Measurements from ENCODE around the gene XYLT2.

The XYLT2 gene

GRCh38 chr17:50365649-50366393, 19.9 kb downstream of the XYLT2 start:
- DNase-seq, result no peak

- DNase-seq, result no peak
These were observed 21.5 kb downstream of the XYLT2 start for GRCh38 chr17:50367401-50367800.

GRCh38 chr17:50370052-50370451, 24.1 kb downstream of the XYLT2 start:
- DNase-seq, result no peak

GRCh38 chr17:50371526-50371925, 25.6 kb downstream of the XYLT2 start:
- no peak for DNase-seq

- no peak for DNase-seq
These were observed 26.4 kb downstream of the XYLT2 start for GRCh38 chr17:50372222-50372757.

- DNase-seq, result peak; percentile 86
These were observed 27.0 kb downstream of the XYLT2 start, which contains the start of the genes EME1 and MRPL27 for GRCh38 chr17:50372758-50373556. TSS of gene EME1 (plus strand) at chr17:50373229. CDS start at chr17:50375209, 1,980 bp downstream. TSS of gene MRPL27 (minus strand) at chr17:50373184. CDS start at chr17:50373170, 14 bp downstream.

GRCh38 chr17:50373705-50374104, 27.8 kb downstream of the XYLT2 start:
- DNase-seq, result no peak

- DNase-seq, result no peak
These were observed 30.1 kb downstream of the XYLT2 start for GRCh38 chr17:50375858-50376538.

- no peak for DNase-seq
These were observed 33.6 kb downstream of the XYLT2 start for GRCh38 chr17:50379351-50380132.

GRCh38 chr17:50380369-50381259, 34.7 kb downstream of the XYLT2 start:
- no peak for DNase-seq

- DNase-seq, result no peak
These were observed 35.4 kb downstream of the XYLT2 start for GRCh38 chr17:50381260-50381815.

GRCh38 chr17:50381920-50382319, 36.0 kb downstream of the XYLT2 start:
- no peak for DNase-seq

- DNase-seq, result no peak
These were observed 37.0 kb downstream of the XYLT2 start for GRCh38 chr17:50382931-50383330.

- DNase-seq, result no peak
These were observed 40.6 kb downstream of the XYLT2 start for GRCh38 chr17:50386510-50386909.

- no peak for DNase-seq
These were observed 42.8 kb downstream of the XYLT2 start for GRCh38 chr17:50388728-50389127.

GRCh38 chr17:50389534-50389933, 43.6 kb downstream of the XYLT2 start:
- DNase-seq, result no peak

GRCh38 chr17:50392621-50393020, 46.7 kb downstream of the XYLT2 start:
- DNase-seq, result no peak

- no peak for DNase-seq
These were observed 47.8 kb downstream of the XYLT2 start for GRCh38 chr17:50393700-50394099.

- no peak for DNase-seq
These were observed 48.8 kb downstream of the XYLT2 start for GRCh38 chr17:50394711-50395110.

- peak; percentile 55 for DNase-seq
These were observed 50.6 kb downstream of the XYLT2 start for GRCh38 chr17:50396261-50397110.
